Activated CD8-positive, alpha-beta T cell treated with anti-CD3 and anti-CD28 coated beads, Interleukin-2, amount 10 ng/mL, durations not matched to agents 7 days and 5 days (primary cell): ENCODE results near the gene CHST11. TPM values are rescaled to one million over a fixed set of nuclear protein-coding genes. Genes with fewer than 3 reads are reported as not detected.

Experiments used
- ATAC-seq: fragments of 150-1000 bp; cut with Tn5 transposase; one replicate; pipeline ENCODE4 v1.10.0; 2021; ENCODE audit warnings: moderate library complexity
- CTCF ChIA-PET: fragments of 350-600 bp; sonication (Branson Sonifier 250); formaldehyde crosslinking; loops from one replicate; lab custom pipeline; 2021; ENCODE audit warnings: antibody characterized with exemption; lab: Charles Lee
- POLR2A ChIA-PET: fragments of 350-600 bp; sonication (Branson Sonifier 250); formaldehyde crosslinking; loops from one replicate; lab custom pipeline; 2021; ENCODE audit warnings: antibody characterized with exemption; lab: Charles Lee
- DNase-seq: peaks from one replicate; pipeline ENCODE4 v3.0.0-alpha.2; 2020
- H3K27ac Mint-ChIP-seq: one replicate; pipeline ENCODE4 v1.8.0; 2021; ENCODE audit warnings: mild to moderate bottlenecking, mixed read lengths
- H3K27me3 Mint-ChIP-seq: one replicate; pipeline ENCODE4 v1.8.0; 2021; ENCODE audit warnings: low read depth, mixed read lengths
- H3K36me3 Mint-ChIP-seq: one replicate; pipeline ENCODE4 v1.8.0; 2021; ENCODE audit warnings: low read depth, mixed read lengths
- H3K4me1 Mint-ChIP-seq: one replicate; pipeline ENCODE4 v1.8.0; 2021; ENCODE audit warnings: low read depth, mixed read lengths
- H3K4me3 Mint-ChIP-seq: one replicate; pipeline ENCODE4 v1.8.0; 2021; ENCODE audit warnings: mild to moderate bottlenecking, mixed read lengths
- H3K9me3 Mint-ChIP-seq: one replicate; pipeline ENCODE4 v1.8.0; 2022; ENCODE audit warnings: mixed read lengths; ENCODE audit not compliant: insufficient read depth
- total RNA-seq, 2 experiments: library from RNA; stranded (reverse); gene quantifications; one replicate each; pipeline ENCODE4 v1.2.3, GENCODE V29; 2021

The CHST11 gene
- total RNA-seq, 2 experiments from 2014 or later, result 82.1 to 85.2 TPM

- no peak overlapping the region for H3K27ac Mint-ChIP-seq
- H3K9me3 Mint-ChIP-seq, result no peaks in the 10 kb centered on the region
- DNase-seq (no peak), ATAC-seq (no peak)
- peaks cover 54% of the 10 kb centered on the region for H3K4me1 Mint-ChIP-seq
- CTCF ChIA-PET, result no interaction called here
- no peaks in the 10 kb centered on the region for H3K27me3 Mint-ChIP-seq
- peaks cover 77% of the 10 kb centered on the region for H3K36me3 Mint-ChIP-seq
- POLR2A ChIA-PET, result no interaction called here
- H3K4me3 Mint-ChIP-seq, result no peak overlapping the region
These were observed 76.4 kb downstream of the CHST11 start for GRCh38 chr12:104533134-104533533.

- ATAC-seq, result no peak
These were observed 77.6 kb downstream of the CHST11 start for GRCh38 chr12:104534162-104534856.

GRCh38 chr12:104534857-104535248, 78.1 kb downstream of the CHST11 start:
- Mint-ChIP-seq H3K4me3 (no peak overlapping the region), H3K4me1 (peaks cover 50% of the 10 kb centered on the region), H3K27me3 (no peaks in the 10 kb centered on the region), H3K27ac (peak overlapping the region; percentile 18), H3K36me3 (peaks cover 73% of the 10 kb centered on the region), H3K9me3 (no peaks in the 10 kb centered on the region)
- ATAC-seq (no peak), DNase-seq (no peak)
- ChIA-PET CTCF (interaction anchor here (1.3 to 1.7 kb wide), 2 partner anchors 40 to 153 kb away, joined by 3 to 6 read pairs; no protein-coding TSS in a partner anchor), POLR2A (no interaction called here)

More at GRCh38 chr12:104534162-104534856, 77.6 kb downstream of the CHST11 start:
- CTCF ChIA-PET, result interaction anchor here (1.7 kb wide), 1 partner anchor 153 kb away, joined by 6 read pairs; no protein-coding TSS in a partner anchor
- Mint-ChIP-seq H3K27ac (peak overlapping the region; percentile 1), H3K4me3 (no peak overlapping the region), H3K27me3 (no peaks in the 10 kb centered on the region), H3K4me1 (peaks cover 52% of the 10 kb centered on the region), H3K36me3 (peaks cover 77% of the 10 kb centered on the region), H3K9me3 (no peaks in the 10 kb centered on the region)
- no peak for DNase-seq
- POLR2A ChIA-PET, result no interaction called here

- Mint-ChIP-seq H3K4me3 (no peak overlapping the region), H3K9me3 (no peaks in the 10 kb centered on the region), H3K27me3 (no peaks in the 10 kb centered on the region), H3K4me1 (peaks cover 51% of the 10 kb centered on the region), H3K36me3 (peaks cover 68% of the 10 kb centered on the region), H3K27ac (peak overlapping the region; percentile 18)
- no peak for DNase-seq
- no peak for ATAC-seq
- CTCF ChIA-PET, result interaction anchor here (1.1 to 1.7 kb wide), 3 partner anchors 41 to 154 kb away, joined by 3 to 6 read pairs (median 3); no protein-coding TSS in a partner anchor
- POLR2A ChIA-PET, result no interaction called here
These were observed 78.6 kb downstream of the CHST11 start for GRCh38 chr12:104535369-104535768.

- H3K4me1 Mint-ChIP-seq, result peaks cover 54% of the 10 kb centered on the region
- no peak overlapping the region for H3K4me3 Mint-ChIP-seq
- H3K9me3 Mint-ChIP-seq, result no peaks in the 10 kb centered on the region
- ATAC-seq, result no peak
- H3K27me3 Mint-ChIP-seq, result no peaks in the 10 kb centered on the region
- no peak for DNase-seq
- ChIA-PET POLR2A (no interaction called here), CTCF (no interaction called here)
- H3K36me3 Mint-ChIP-seq, result peaks cover 65% of the 10 kb centered on the region
- no peak overlapping the region for H3K27ac Mint-ChIP-seq
These were observed 80.1 kb downstream of the CHST11 start for GRCh38 chr12:104536841-104537240.

GRCh38 chr12:104538056-104538455, 81.3 kb downstream of the CHST11 start:
- DNase-seq (no peak), ATAC-seq (no peak)
- CTCF ChIA-PET, result no interaction called here
- H3K9me3 Mint-ChIP-seq, result peaks cover 8% of the 10 kb centered on the region
- POLR2A ChIA-PET, result no interaction called here
- H3K27me3 Mint-ChIP-seq, result no peaks in the 10 kb centered on the region
- peaks cover 48% of the 10 kb centered on the region for H3K4me1 Mint-ChIP-seq
- no peak overlapping the region for H3K4me3 Mint-ChIP-seq
- H3K27ac Mint-ChIP-seq, result no peak overlapping the region
- H3K36me3 Mint-ChIP-seq, result peaks cover 65% of the 10 kb centered on the region

GRCh38 chr12:104538891-104539462, 82.2 kb downstream of the CHST11 start:
- Mint-ChIP-seq H3K36me3 (peaks cover 67% of the 10 kb centered on the region), H3K4me1 (peaks cover 39% of the 10 kb centered on the region), H3K9me3 (peaks cover 9% of the 10 kb centered on the region), H3K27me3 (no peaks in the 10 kb centered on the region), H3K4me3 (no peak overlapping the region), H3K27ac (no peak overlapping the region)
- CTCF ChIA-PET, result interaction anchor here (3.3 kb wide), 1 partner anchor 157 kb away, joined by 10 read pairs; no protein-coding TSS in a partner anchor
- ATAC-seq (no peak), DNase-seq (no peak)
- POLR2A ChIA-PET, result no interaction called here

GRCh38 chr12:104544836-104545235, 88.1 kb downstream of the CHST11 start:
- Mint-ChIP-seq H3K27ac (no peak overlapping the region), H3K27me3 (no peaks in the 10 kb centered on the region), H3K4me1 (peaks cover 50% of the 10 kb centered on the region), H3K4me3 (no peak overlapping the region), H3K36me3 (peaks cover 53% of the 10 kb centered on the region), H3K9me3 (peaks cover 9% of the 10 kb centered on the region)
- POLR2A ChIA-PET, result no interaction called here
- CTCF ChIA-PET, result no interaction called here
- DNase-seq (no peak), ATAC-seq (no peak)

GRCh38 chr12:104546575-104546974, 89.8 kb downstream of the CHST11 start:
- H3K27me3 Mint-ChIP-seq, result no peaks in the 10 kb centered on the region
- CTCF ChIA-PET, result no interaction called here
- POLR2A ChIA-PET, result interaction anchor here (0.6 to 0.7 kb wide), 2 partner anchors 22 to 256 kb away, joined by 3 to 7 read pairs; no protein-coding TSS in a partner anchor
- H3K9me3 Mint-ChIP-seq, result peaks cover 12% of the 10 kb centered on the region
- no peak for ATAC-seq
- no peak overlapping the region for H3K4me3 Mint-ChIP-seq
- no peak for DNase-seq
- H3K36me3 Mint-ChIP-seq, result peaks cover 53% of the 10 kb centered on the region
- H3K27ac Mint-ChIP-seq, result no peak overlapping the region
- H3K4me1 Mint-ChIP-seq, result peaks cover 48% of the 10 kb centered on the region

GRCh38 chr12:104547235-104547634, 90.5 kb downstream of the CHST11 start:
- peaks cover 51% of the 10 kb centered on the region for H3K4me1 Mint-ChIP-seq
- no peak for ATAC-seq
- no peak for DNase-seq
- no peaks in the 10 kb centered on the region for H3K27me3 Mint-ChIP-seq
- H3K36me3 Mint-ChIP-seq, result peaks cover 58% of the 10 kb centered on the region
- ChIA-PET POLR2A (no interaction called here), CTCF (no interaction called here)
- H3K27ac Mint-ChIP-seq, result no peak overlapping the region
- H3K9me3 Mint-ChIP-seq, result peaks cover 18% of the 10 kb centered on the region
- H3K4me3 Mint-ChIP-seq, result no peak overlapping the region

GRCh38 chr12:104549815-104550480, 93.2 kb downstream of the CHST11 start:
- peaks cover 67% of the 10 kb centered on the region for H3K36me3 Mint-ChIP-seq
- H3K27me3 Mint-ChIP-seq, result no peaks in the 10 kb centered on the region
- ChIA-PET CTCF (no interaction called here), POLR2A (no interaction called here)
- no peak for DNase-seq
- H3K27ac Mint-ChIP-seq, result peak overlapping the region; percentile 40
- H3K9me3 Mint-ChIP-seq, result peaks cover 21% of the 10 kb centered on the region
- H3K4me3 Mint-ChIP-seq, result no peak overlapping the region
- peaks cover 61% of the 10 kb centered on the region for H3K4me1 Mint-ChIP-seq
- ATAC-seq, result no peak
